H1 (cell line): ENCODE results near the gene ZNF786.

Experiments
- BACH1 ChIP-seq: IDR thresholded peaks from 2 replicates; pipeline ENCODE4 v1.6.1; 2012; ENCODE audit warnings: low read length, improper control_type of control experiment
- CBX5 ChIP-seq: fragments of 300-800, 300-1000 bp; sonication (generic); IDR thresholded peaks from 2 replicates; pipeline ENCODE4 v1.7.1; 2016; ENCODE audit warnings: antibody characterized with exemption, low read length, low read depth
- CEBPB ChIP-seq: IDR thresholded peaks from 2 replicates; pipeline ENCODE4 v1.6.1; 2012; ENCODE audit warnings: low read depth, low read length
- CTCF ChIP-seq, 3 experiments: IDR thresholded peaks; 1 replicate in 2 of 3; 2 replicates in 1 of 3; pipeline versions ENCODE4 v1.5.1 to v1.6.1; 2011; ENCODE audit warnings: low read length in 3 of 3, mild to moderate bottlenecking in 3 of 3, inconsistent platforms in 2 of 3, low read depth in 1 of 3, moderate library complexity in 1 of 3; ENCODE audit not compliant: insufficient read depth in 1 of 3; ENCODE audit errors: control extremely low read depth in 1 of 3
- EZH2 ChIP-seq: fragments of 200-600 bp; sonication (generic); IDR thresholded peaks from 2 replicates; pipeline ENCODE4 v1.7.1; 2012; ENCODE audit warnings: low read depth, mild to moderate bottlenecking, moderate library complexity, low read length, inconsistent platforms; ENCODE audit not compliant: severe bottlenecking
- HDAC6 ChIP-seq: IDR thresholded peaks from one replicate; pipeline ENCODE4 v1.7.1; 2012; ENCODE audit warnings: low read depth, mild to moderate bottlenecking, inconsistent platforms, low read length, moderate library complexity
- POLR2A ChIP-seq, 2 experiments: IDR thresholded peaks; 1 replicate in 1 of 2; 2 replicates in 1 of 2; pipeline ENCODE4 v1.6.1; 2011; ENCODE audit warnings: low read depth in 2 of 2, low read length in 2 of 2, mild to moderate bottlenecking in 2 of 2; ENCODE audit errors: control extremely low read depth in 1 of 2
- POLR2AphosphoS5 ChIP-seq: IDR thresholded peaks from 2 replicates; pipeline ENCODE4 v1.6.1; 2011; ENCODE audit warnings: low read depth, low read length
- SP1 ChIP-seq: IDR thresholded peaks from 2 replicates; pipeline ENCODE4 v1.6.1; 2011; ENCODE audit warnings: low read depth, low read length
- SRF ChIP-seq: IDR thresholded peaks from 2 replicates; pipeline ENCODE4 v1.6.1; 2011; ENCODE audit warnings: mild to moderate bottlenecking, low read depth, low read length, moderate library complexity
- SUZ12 ChIP-seq: fragments of 200-600 bp; sonication (generic); IDR thresholded peaks from 2 replicates; pipeline ENCODE4 v1.6.1; 2012; ENCODE audit warnings: mild to moderate bottlenecking, inconsistent platforms, low read length, moderate library complexity, mixed read lengths
- TAF1 ChIP-seq: IDR thresholded peaks from 2 replicates; pipeline ENCODE4 v1.6.1; 2011; ENCODE audit warnings: mild to moderate bottlenecking, low read depth, low read length
- TEAD4 ChIP-seq: IDR thresholded peaks from 2 replicates; pipeline ENCODE4 v1.6.1; 2012; ENCODE audit warnings: low read depth, low read length, inconsistent platforms, mixed read lengths
- USF2 ChIP-seq: IDR thresholded peaks from 2 replicates; pipeline ENCODE4 v1.6.1; 2011; ENCODE audit warnings: low read length, improper control_type of control experiment

GRCh38 chr7:149043936-149044335, 46.6 kb downstream of the ZNF786 start:
- no peak for TF ChIP-seq USF2
- no peak for TF ChIP-seq CBX5
- no peak for TF ChIP-seq EZH2
- no peak for TF ChIP-seq HDAC6
- TF ChIP-seq POLR2A (IDR thresholded peaks at IDR 0.05; ENCODE audit: control extremely low read depth in 1 of 2, low read depth in 2 of 2, low read length in 2 of 2): no peak
- TF ChIP-seq SP1: no peak
- TF ChIP-seq CTCF (IDR thresholded peaks at IDR 0.05; ENCODE audit: control extremely low read depth in 1 of 3, insufficient read depth in 1 of 3, low read depth in 1 of 3, low read length in 3 of 3): no peak
- TF ChIP-seq SRF: no peak
- no peak for TF ChIP-seq POLR2AphosphoS5
- no peak for TF ChIP-seq BACH1
- no peak for TF ChIP-seq SUZ12
- no peak for TF ChIP-seq TEAD4
- no peak for TF ChIP-seq TAF1
- TF ChIP-seq CEBPB: no peak
